HEK293 (cell line): ENCODE measurements around the gene ARF3.

Experiments
- CTCF ChIA-PET: fragments of 350-600 bp; formaldehyde crosslinking; extraction: SDS; loops from one replicate; lab custom pipeline; 2021; ENCODE audit warnings: antibody characterized with exemption; lab: Yijun Ruan, JAX
- POLR2A ChIA-PET: fragments of 300-600 bp; formaldehyde crosslinking; extraction: SDS; loops from one replicate; lab custom pipeline; 2020; ENCODE audit warnings: antibody characterized with exemption, inconsistent platforms; lab: Yijun Ruan, JAX
- H3K27ac ChIP-seq: fragments of 200-500 bp; sonication (Bioruptor generic); 2 replicates; pipeline ENCODE4 v1.5.1; 2014; ENCODE audit warnings: low read depth, low read length, control low read depth, inconsistent platforms; ENCODE audit errors: extremely low read depth
- H3K36me3 ChIP-seq, 2 experiments: fragments of 200-500 bp in 1 of 2; sonication (Bioruptor generic) in 1 of 2; 1 replicate in 1 of 2; 2 replicates in 1 of 2; pipeline ENCODE4 v1.5.1; 2014 to 2017; ENCODE audit warnings: inconsistent platforms in 2 of 2, low read length in 2 of 2; ENCODE audit not compliant: control insufficient read depth in 2 of 2, insufficient read depth in 1 of 2
- H3K4me1 ChIP-seq: fragments of 200-500 bp; sonication (Bioruptor generic); 2 replicates; pipeline ENCODE4 v1.5.1; 2014; ENCODE audit warnings: mild to moderate bottlenecking, low read length, inconsistent platforms; ENCODE audit not compliant: control insufficient read depth, insufficient read depth
- H3K4me3 ChIP-seq: 2 replicates; pipeline ENCODE4 v1.5.1; 2011; ENCODE audit warnings: low read depth, mild to moderate bottlenecking, control low read depth, low read length, moderate library complexity
- H3K9me3 ChIP-seq: fragments of 200-500 bp; sonication (Bioruptor generic); 2 replicates; pipeline ENCODE4 v1.5.1; 2014; ENCODE audit warnings: low read depth, low read length, inconsistent platforms; ENCODE audit not compliant: control insufficient read depth, insufficient read depth
- CTCF ChIP-seq: fragments of 450-650 bp; formaldehyde crosslinking; IDR thresholded peaks from 2 replicates; pipeline ENCODE4 v1.5.1; 2016; ENCODE audit warnings: missing biosample characterization, missing genetic modification characterization
- IKZF3 ChIP-seq: fragments of 450-650 bp; IDR thresholded peaks from 2 replicates; pipeline ENCODE4 v1.5.0; 2018; ENCODE audit warnings: missing biosample characterization, mild to moderate bottlenecking, missing genetic modification characterization, moderate library complexity
- KLF17 ChIP-seq: fragments of 450-650 bp; formaldehyde crosslinking; IDR thresholded peaks from 2 replicates; pipeline ENCODE4 v1.5.1; 2016; ENCODE audit warnings: missing biosample characterization, missing genetic modification characterization
- PRDM1 ChIP-seq: fragments of 450-650 bp; formaldehyde crosslinking; IDR thresholded peaks from 2 replicates; pipeline ENCODE4; 2016; ENCODE audit warnings: missing biosample characterization, missing genetic modification characterization
- TRIM28 ChIP-seq: IDR thresholded peaks from 2 replicates; pipeline ENCODE4 v1.6.1; 2011; ENCODE audit warnings: low read length, control low read depth, borderline replicate concordance
- ZBTB17 ChIP-seq: fragments of 450-650 bp; formaldehyde crosslinking; IDR thresholded peaks from 2 replicates; pipeline ENCODE4 v1.5.1; 2016; ENCODE audit warnings: missing biosample characterization, missing genetic modification characterization
- ZBTB20 ChIP-seq: fragments of 450-650 bp; formaldehyde crosslinking; IDR thresholded peaks from 2 replicates; pipeline ENCODE4 v1.5.1; 2016; ENCODE audit warnings: missing biosample characterization, missing genetic modification characterization
- ZFP69B ChIP-seq: fragments of 450-650 bp; formaldehyde crosslinking; IDR thresholded peaks from 2 replicates; pipeline ENCODE4 v1.5.1; 2016; ENCODE audit warnings: missing biosample characterization, missing genetic modification characterization
- ZNF202 ChIP-seq: fragments of 450-650 bp; formaldehyde crosslinking; IDR thresholded peaks from 2 replicates; pipeline ENCODE4 v1.5.1; 2016; ENCODE audit warnings: missing biosample characterization, missing genetic modification characterization, borderline replicate concordance
- ZNF335 ChIP-seq: fragments of 450-650 bp; formaldehyde crosslinking; conservative IDR thresholded peaks from 2 replicates; pipeline ENCODE4 v1.5.1; 2016; ENCODE audit warnings: missing biosample characterization, missing genetic modification characterization
- ZNF391 ChIP-seq: fragments of 450-650 bp; formaldehyde crosslinking; IDR thresholded peaks from 2 replicates; pipeline ENCODE4 v1.5.1; 2016; ENCODE audit warnings: low read depth, missing biosample characterization, missing genetic modification characterization, borderline replicate concordance
- ZNF394 ChIP-seq: fragments of 450-650 bp; formaldehyde crosslinking; IDR thresholded peaks from 2 replicates; pipeline ENCODE4 v1.5.1; 2016; ENCODE audit warnings: missing biosample characterization, missing genetic modification characterization, mild to moderate bottlenecking, moderate library complexity, borderline replicate concordance
- ZNF416 ChIP-seq: fragments of 450-650 bp; formaldehyde crosslinking; IDR thresholded peaks from 2 replicates; pipeline ENCODE4 v1.5.1; 2016; ENCODE audit warnings: missing biosample characterization, missing genetic modification characterization
- ZNF473 ChIP-seq: fragments of 450-650 bp; formaldehyde crosslinking; IDR thresholded peaks from 2 replicates; pipeline ENCODE4 v1.5.1; 2017; ENCODE audit warnings: missing biosample characterization, missing genetic modification characterization
- ZNF654 ChIP-seq: fragments of 450-650 bp; formaldehyde crosslinking; IDR thresholded peaks from 2 replicates; pipeline ENCODE4 v1.5.1; 2016; ENCODE audit warnings: low read depth, missing biosample characterization, missing genetic modification characterization
- ZNF792 ChIP-seq: fragments of 450-650 bp; formaldehyde crosslinking; IDR thresholded peaks from 2 replicates; pipeline ENCODE4 v1.5.1; 2016; ENCODE audit warnings: missing biosample characterization, missing genetic modification characterization
- TF ChIP-seq, protein P1 (sequence below): fragments of 450-650 bp; formaldehyde crosslinking; IDR thresholded peaks from 2 replicates; pipeline ENCODE4 v1.5.1; 2016; ENCODE audit warnings: missing biosample characterization, missing genetic modification characterization
- TF ChIP-seq, protein P2 (sequence below): fragments of 450-650 bp; formaldehyde crosslinking; IDR thresholded peaks from 2 replicates; pipeline ENCODE4 v1.5.1; 2016; ENCODE audit warnings: missing biosample characterization, missing genetic modification characterization

Gene ARF3

GRCh38 chr12:48938805-48939204 lies 18.5 kb downstream of the ARF3 start:
- peaks cover 17 to 83% of the 10 kb centered on the region in 2 experiments for H3K36me3 ChIP-seq
- CTCF ChIA-PET = interaction anchor here (0.5 to 8.2 kb wide), 16 partner anchors 9 to 321 kb away, joined by 3 to 64 read pairs (median 3); partner anchors contain the start of genes ARF3 and WNT1

DNA sequence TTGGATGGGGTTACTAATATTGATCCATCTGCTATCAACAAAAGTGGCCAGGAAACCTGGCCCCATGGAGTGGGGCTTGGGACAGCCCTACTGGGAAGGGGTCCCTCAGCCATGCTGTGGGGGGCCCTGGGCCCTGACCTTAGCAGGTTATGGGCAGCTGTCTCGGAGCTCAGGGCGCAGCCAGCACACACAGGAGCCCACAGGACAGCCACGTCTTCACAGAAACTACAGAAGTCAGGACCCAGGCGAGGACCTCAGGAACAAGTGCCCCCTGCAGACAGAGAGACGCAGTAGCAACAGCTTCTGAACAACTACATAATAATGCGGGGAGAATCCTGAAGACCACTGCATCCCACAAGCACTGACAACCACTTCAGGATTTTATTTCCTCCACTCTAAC lies 20.1 kb downstream of the ARF3 start:
- CTCF ChIA-PET = interaction anchor here (0.6 to 10.0 kb wide), 15 partner anchors 11 to 176 kb away, joined by 3 to 95 read pairs (median 5); partner anchors contain the start of genes ARF3, DDX23 and FKBP11
- H3K4me3 ChIP-seq = no peak overlapping the region
- peak; percentile 77; the same call in 1 of the 2 replicates for TF ChIP-seq ZNF335 (tag by site-specific recombination)
- TF ChIP-seq CTCF (tag by site-specific recombination) = 0 out of 2 replicates have a peak, but pooled peaks have one; percentile 9
- TF ChIP-seq, protein P1, sequence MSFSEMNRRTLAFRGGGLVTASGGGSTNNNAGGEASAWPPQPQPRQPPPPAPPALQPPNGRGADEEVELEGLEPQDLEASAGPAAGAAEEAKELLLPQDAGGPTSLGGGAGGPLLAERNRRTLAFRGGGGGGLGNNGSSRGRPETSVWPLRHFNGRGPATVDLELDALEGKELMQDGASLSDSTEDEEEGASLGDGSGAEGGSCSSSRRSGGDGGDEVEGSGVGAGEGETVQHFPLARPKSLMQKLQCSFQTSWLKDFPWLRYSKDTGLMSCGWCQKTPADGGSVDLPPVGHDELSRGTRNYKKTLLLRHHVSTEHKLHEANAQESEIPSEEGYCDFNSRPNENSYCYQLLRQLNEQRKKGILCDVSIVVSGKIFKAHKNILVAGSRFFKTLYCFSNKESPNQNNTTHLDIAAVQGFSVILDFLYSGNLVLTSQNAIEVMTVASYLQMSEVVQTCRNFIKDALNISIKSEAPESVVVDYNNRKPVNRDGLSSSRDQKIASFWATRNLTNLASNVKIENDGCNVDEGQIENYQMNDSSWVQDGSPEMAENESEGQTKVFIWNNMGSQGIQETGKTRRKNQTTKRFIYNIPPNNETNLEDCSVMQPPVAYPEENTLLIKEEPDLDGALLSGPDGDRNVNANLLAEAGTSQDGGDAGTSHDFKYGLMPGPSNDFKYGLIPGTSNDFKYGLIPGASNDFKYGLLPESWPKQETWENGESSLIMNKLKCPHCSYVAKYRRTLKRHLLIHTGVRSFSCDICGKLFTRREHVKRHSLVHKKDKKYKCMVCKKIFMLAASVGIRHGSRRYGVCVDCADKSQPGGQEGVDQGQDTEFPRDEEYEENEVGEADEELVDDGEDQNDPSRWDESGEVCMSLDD (tag by site-specific recombination) = no peak
- TF ChIP-seq, all 188 proteins: peak for 2
- no peaks in the 10 kb centered on the region for H3K9me3 ChIP-seq
- POLR2A ChIA-PET = interaction anchor here (0.7 to 1.6 kb wide), 2 partner anchors 34 to 84 kb away, joined by 3 read pairs; partner anchors contain the start of gene WNT10B
- H3K4me1 ChIP-seq = no peaks in the 10 kb centered on the region
- H3K36me3 ChIP-seq = peaks cover 27 to 90% of the 10 kb centered on the region in 2 experiments
- H3K27ac ChIP-seq = no peak overlapping the region

More at GRCh38 chr12:48938805-48939204, 18.5 kb downstream of the ARF3 start:
- POLR2A ChIA-PET = interaction anchor here (0.6 kb wide), 1 partner anchor 40 kb away, joined by 6 read pairs; no protein-coding TSS in a partner anchor
- no peaks in the 10 kb centered on the region for H3K9me3 ChIP-seq
- H3K4me3 ChIP-seq = no peak overlapping the region
- no peaks in the 10 kb centered on the region for H3K4me1 ChIP-seq
- H3K27ac ChIP-seq = no peak overlapping the region
- 0 out of 2 replicates have a peak, but pooled peaks have one; percentile 33 for TF ChIP-seq KLF17 (tag by site-specific recombination)
- TF ChIP-seq ZNF394 (tag by site-specific recombination) = no peak
- TF ChIP-seq TRIM28 = no peak
- no peak for TF ChIP-seq ZBTB20 (tag by site-specific recombination)
- TF ChIP-seq ZNF391 (tag by site-specific recombination) = no peak

- POLR2A ChIA-PET = interaction anchor here (1.0 to 1.6 kb wide), 2 partner anchors 21 to 84 kb away, joined by 3 read pairs; partner anchors contain the start of gene ARF3
- H3K4me3 ChIP-seq = no peak overlapping the region
- CTCF ChIA-PET = interaction anchor here (0.6 to 10.0 kb wide), 39 partner anchors 8 to 702 kb away, joined by 3 to 95 read pairs (median 4); partner anchors contain the start of genes ARF3, DDX23, FKBP11 and WNT1
- no peaks in the 10 kb centered on the region for H3K9me3 ChIP-seq
- no peak overlapping the region for H3K27ac ChIP-seq
- H3K36me3 ChIP-seq = peaks cover 32 to 87% of the 10 kb centered on the region in 2 experiments
- no peaks in the 10 kb centered on the region for H3K4me1 ChIP-seq
- TF ChIP-seq ZNF391 (tag by site-specific recombination) = no peak
- peak; percentile 62 for TF ChIP-seq IKZF3 (tag by site-specific recombination)
- TF ChIP-seq ZNF654 (tag by site-specific recombination) = peak; percentile 72
- no peak for TF ChIP-seq ZNF792
- TF ChIP-seq ZNF416 (tag by site-specific recombination) = no peak
- TF ChIP-seq ZFP69B (tag by site-specific recombination) = no peak
- TF ChIP-seq ZNF202 (tag by site-specific recombination) = no peak
- peak; percentile 67 for TF ChIP-seq CTCF (tag by site-specific recombination)
- TF ChIP-seq PRDM1 (tag by site-specific recombination) = peak; percentile 70
- peak; percentile 22; the same call in 1 of the 2 replicates for TF ChIP-seq ZBTB17 (tag by site-specific recombination)
- TF ChIP-seq, protein P2, sequence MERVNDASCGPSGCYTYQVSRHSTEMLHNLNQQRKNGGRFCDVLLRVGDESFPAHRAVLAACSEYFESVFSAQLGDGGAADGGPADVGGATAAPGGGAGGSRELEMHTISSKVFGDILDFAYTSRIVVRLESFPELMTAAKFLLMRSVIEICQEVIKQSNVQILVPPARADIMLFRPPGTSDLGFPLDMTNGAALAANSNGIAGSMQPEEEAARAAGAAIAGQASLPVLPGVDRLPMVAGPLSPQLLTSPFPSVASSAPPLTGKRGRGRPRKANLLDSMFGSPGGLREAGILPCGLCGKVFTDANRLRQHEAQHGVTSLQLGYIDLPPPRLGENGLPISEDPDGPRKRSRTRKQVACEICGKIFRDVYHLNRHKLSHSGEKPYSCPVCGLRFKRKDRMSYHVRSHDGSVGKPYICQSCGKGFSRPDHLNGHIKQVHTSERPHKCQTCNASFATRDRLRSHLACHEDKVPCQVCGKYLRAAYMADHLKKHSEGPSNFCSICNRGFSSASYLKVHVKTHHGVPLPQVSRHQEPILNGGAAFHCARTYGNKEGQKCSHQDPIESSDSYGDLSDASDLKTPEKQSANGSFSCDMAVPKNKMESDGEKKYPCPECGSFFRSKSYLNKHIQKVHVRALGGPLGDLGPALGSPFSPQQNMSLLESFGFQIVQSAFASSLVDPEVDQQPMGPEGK (tag by site-specific recombination) = 0 out of 2 replicates have a peak, but pooled peaks have one; percentile 35
- no peak for TF ChIP-seq ZNF473 (tag by site-specific recombination)
Observed at GRCh38 chr12:48936379-48936979, 20.8 kb downstream of the ARF3 start.
